Liver (tissue), 9 donors: ENCODE measurements around the gene BCAS4. TPM values are rescaled to one million over a fixed set of nuclear protein-coding genes. Genes with fewer than 3 reads are reported as not detected.

Experiments
- DNase-seq: peaks from one replicate; pipeline ENCODE4 v3.0.0-alpha.2; 2017; ENCODE audit warnings: low spot score
- H3K27ac ChIP-seq, 2 donors: one replicate each; pipeline ENCODE4 v1.7.0; 2013; ENCODE audit warnings: inconsistent platforms in 2 of 2, low read length in 2 of 2, control low read depth in 1 of 2, low read depth in 1 of 2, mild to moderate bottlenecking in 1 of 2
- H3K27me3 ChIP-seq, 4 donors: one replicate each; pipeline versions ENCODE4 v1.6.1 to v1.7.0; 2013; ENCODE audit warnings: low read length in 3 of 4, inconsistent platforms in 1 of 4, mild to moderate bottlenecking in 1 of 4, moderate library complexity in 1 of 4; ENCODE audit not compliant: control insufficient read depth in 4 of 4, insufficient read depth in 4 of 4
- H3K36me3 ChIP-seq, 4 donors: one replicate each; pipeline versions ENCODE4 v1.6.1 to v1.7.0; 2013; ENCODE audit warnings: low read length in 3 of 4, mild to moderate bottlenecking in 3 of 4, low read depth in 1 of 4, moderate library complexity in 1 of 4; ENCODE audit not compliant: control insufficient read depth in 4 of 4, insufficient read depth in 3 of 4
- H3K4me1 ChIP-seq, 4 donors: one replicate each; pipeline versions ENCODE4 v1.6.1 to v1.7.0; 2013; ENCODE audit warnings: low read length in 3 of 4, mild to moderate bottlenecking in 3 of 4, moderate library complexity in 1 of 4; ENCODE audit not compliant: control insufficient read depth in 4 of 4, insufficient read depth in 4 of 4
- H3K4me3 ChIP-seq, 3 donors: one replicate each; pipeline versions ENCODE4 v1.6.1 to v1.7.0; 2013; ENCODE audit warnings: low read length in 3 of 3, control low read depth in 1 of 3, low read depth in 1 of 3, mild to moderate bottlenecking in 1 of 3
- H3K9ac ChIP-seq, 2 donors: one replicate each; pipeline ENCODE4 v1.7.0; 2013; ENCODE audit warnings: low read length in 2 of 2, mild to moderate bottlenecking in 2 of 2, moderate library complexity in 2 of 2, control low read depth in 1 of 2, low read depth in 1 of 2
- H3K9me3 ChIP-seq, 4 donors: one replicate each; pipeline versions ENCODE4 v1.6.1 to v1.7.0; 2013; ENCODE audit warnings: low read length in 3 of 4; ENCODE audit not compliant: control insufficient read depth in 4 of 4
- EGR1 ChIP-seq, 2 donors: IDR thresholded peaks; 2 replicates each; pipeline ENCODE4 v1.6.1; 2016 to 2018; ENCODE audit warnings: antibody characterized with exemption in 2 of 2, low read depth in 2 of 2
- FOXA1 ChIP-seq: IDR thresholded peaks from 2 replicates; pipeline ENCODE4 v1.6.1; 2016; ENCODE audit warnings: antibody characterized with exemption
- FOXA2 ChIP-seq: IDR thresholded peaks from 2 replicates; pipeline ENCODE4 v1.6.1; 2016; ENCODE audit warnings: antibody characterized with exemption
- GABPA ChIP-seq, 2 donors: IDR thresholded peaks in 1 of 2; conservative IDR thresholded peaks in 1 of 2; 2 replicates each; pipeline ENCODE4 v1.6.1; 2016; ENCODE audit warnings: antibody characterized with exemption in 2 of 2, mild to moderate bottlenecking in 1 of 2, moderate library complexity in 1 of 2
- HNF4A ChIP-seq, 2 donors: conservative IDR thresholded peaks; 2 replicates each; pipeline ENCODE4 v1.6.1; 2016; ENCODE audit warnings: antibody characterized with exemption in 2 of 2, mild to moderate bottlenecking in 2 of 2
- HNF4G ChIP-seq: IDR thresholded peaks from 2 replicates; pipeline ENCODE4 v1.6.1; 2016; ENCODE audit warnings: antibody characterized with exemption
- JUND ChIP-seq, 2 donors: IDR thresholded peaks; 2 replicates each; pipeline ENCODE4 v1.6.1; 2016; ENCODE audit warnings: antibody characterized with exemption in 2 of 2
- NR2F2 ChIP-seq: IDR thresholded peaks from 2 replicates; pipeline ENCODE4 v1.6.1; 2016; ENCODE audit warnings: antibody characterized with exemption
- RAD21 ChIP-seq, 2 donors: IDR thresholded peaks; 2 replicates each; pipeline ENCODE4 v1.6.1; 2016; ENCODE audit warnings: antibody characterized with exemption in 2 of 2, mild to moderate bottlenecking in 2 of 2
- RXRA ChIP-seq, 2 donors: IDR thresholded peaks; 2 replicates each; pipeline ENCODE4 v1.6.1; 2017 to 2018; ENCODE audit warnings: antibody characterized with exemption in 2 of 2, mild to moderate bottlenecking in 1 of 2
- SP1 ChIP-seq: IDR thresholded peaks from 2 replicates; pipeline ENCODE4 v1.6.1; 2018; ENCODE audit warnings: antibody characterized with exemption, mild to moderate bottlenecking
- TAF1 ChIP-seq: conservative IDR thresholded peaks from 2 replicates; pipeline ENCODE4 v1.6.1; 2016; ENCODE audit warnings: antibody characterized with exemption, mild to moderate bottlenecking
- YY1 ChIP-seq: IDR thresholded peaks from 2 replicates; pipeline ENCODE4 v1.6.1; 2016; ENCODE audit warnings: antibody characterized with exemption, mild to moderate bottlenecking
- WGBS: extraction: QIAGEN DNeasy Blood & Tissue Kit; methylation state at CpG from one replicate; pipeline ENCODE4 v1.1.7; 2013; 5-methylcytosine and 5-hydroxymethylcytosine counted together
- polyA plus RNA-seq, 2 donors: library from polyadenylated mRNA; stranded (reverse) in 1 of 2; unstranded in 1 of 2; fragments of 200-250 nt in 1 of 2; fragments of >200 nt in 1 of 2; fragmentation: Nextera tagmentation in 1 of 2; extraction: Ambion mirVana in 1 of 2; gene quantifications; one replicate each; pipeline versions ENCODE4 v1.2.1 to v1.2.3, GENCODE V29; 2013 to 2015
- total RNA-seq, 2 donors: library from RNA; depleted of rRNA; stranded (reverse); fragments of >200 nt; gene quantifications; one replicate each; pipeline ENCODE4 v1.2.3, GENCODE V29; 2014
- TF ChIP-seq, protein P1 (sequence below): IDR thresholded peaks from 2 replicates; pipeline ENCODE4 v1.6.1; 2016; ENCODE audit warnings: antibody characterized with exemption, mild to moderate bottlenecking
- TF ChIP-seq, protein P2 (sequence below): IDR thresholded peaks from 2 replicates; pipeline ENCODE4 v1.6.1; 2016; ENCODE audit warnings: antibody characterized with exemption
- TF ChIP-seq, protein P3 (sequence below): IDR thresholded peaks from 2 replicates; pipeline ENCODE4 v1.6.1; 2016; ENCODE audit warnings: antibody characterized with exemption
- TF ChIP-seq, protein P4 (sequence below): fragments of 150-350 bp; IDR thresholded peaks from 2 replicates; pipeline ENCODE4 v1.5.1; 2017; ENCODE audit warnings: improper control_type of control experiment, low read depth, low read length; ENCODE audit not compliant: missing input control
- TF ChIP-seq, protein P5 (sequence below): IDR thresholded peaks from 2 replicates; pipeline ENCODE4 v1.6.1; 2016; ENCODE audit warnings: antibody characterized with exemption
- donor health status: healthy.
- donor health status: healthy.
- donor health status: healthy.
- donor health status: healthy.
- donor health status: healthy.

BCAS4 gene
- total and polyA plus RNA-seq, 4 donors, result 0.25 to 0.50 (median 0.47) TPM

DNA sequence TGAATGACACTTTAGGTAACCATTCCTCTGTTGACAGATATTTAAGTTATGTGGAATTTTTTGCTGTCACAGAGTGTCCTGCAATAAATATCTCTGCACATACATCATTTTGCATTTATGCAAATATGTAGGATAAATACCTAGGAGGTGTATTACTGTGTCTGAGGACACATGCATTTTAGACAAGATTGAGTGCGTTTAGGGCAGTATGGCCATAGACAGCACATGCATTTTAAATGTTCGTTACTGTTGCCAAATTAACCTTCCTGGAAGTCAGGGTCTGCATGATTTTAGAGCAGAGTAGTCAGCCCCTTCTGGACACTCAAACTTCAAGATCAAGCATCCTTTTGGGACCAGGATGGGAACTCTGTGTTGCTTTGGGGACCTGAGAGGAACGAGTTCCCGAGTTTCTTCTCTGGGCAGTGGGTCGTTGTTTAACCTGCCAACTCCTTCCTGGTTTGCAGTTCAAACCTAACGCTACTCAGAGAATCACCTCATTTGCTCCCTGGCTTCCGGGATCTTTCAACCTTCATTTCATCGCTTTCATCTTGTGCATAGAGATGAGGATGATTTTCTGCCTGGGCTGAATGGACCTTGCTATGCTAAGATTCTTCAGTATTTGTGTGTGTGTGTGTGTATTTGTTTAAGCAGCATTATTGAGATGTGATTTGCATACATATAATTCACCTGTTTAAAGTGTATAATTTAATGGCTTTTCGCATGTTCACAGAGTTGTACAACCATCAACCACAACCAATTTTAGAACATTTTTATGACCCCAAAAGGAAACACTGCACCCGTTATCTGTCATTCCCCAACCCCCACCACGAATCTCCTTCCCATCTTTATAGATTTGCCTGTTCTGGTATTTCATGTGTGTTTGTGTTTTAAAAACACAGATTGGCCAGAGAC lies 9.8 kb downstream of the BCAS4 start:
- no peak for DNase-seq
- no peak overlapping the region for H3K9ac ChIP-seq
- no peak for TF ChIP-seq HNF4A (conservative IDR thresholded peaks at IDR 0.05)
- no peaks in the 10 kb centered on the region for H3K4me1 ChIP-seq
- H3K27ac ChIP-seq, result no peak overlapping the region
- no peaks in the 10 kb centered on the region for H3K27me3 ChIP-seq
- WGBS, result 60% methylated on average over 11 of the region's 11 CpGs
- H3K36me3 ChIP-seq, result no peaks in the 10 kb centered on the region
- no peaks in the 10 kb centered on the region for H3K9me3 ChIP-seq
- no peak overlapping the region for H3K4me3 ChIP-seq

DNA sequence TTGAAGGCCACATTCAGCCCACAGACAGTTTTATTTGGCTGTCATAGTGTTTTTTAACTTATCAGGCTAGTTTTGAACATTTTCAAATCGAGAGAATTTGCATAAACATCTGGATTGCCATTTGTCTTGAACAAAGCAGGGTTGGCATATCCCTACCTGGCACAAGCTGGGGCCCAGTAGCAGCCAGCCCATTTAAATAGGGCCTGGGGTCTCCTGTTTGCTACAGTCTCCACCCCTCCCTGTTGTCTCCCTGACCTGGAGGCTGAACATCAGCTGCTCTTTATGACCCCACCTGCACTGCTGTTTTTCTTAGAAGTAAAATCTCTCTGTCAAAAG lies 10.5 kb downstream of the BCAS4 start:
- Histone ChIP-seq H3K27ac (no peak overlapping the region), H3K9me3 (no peaks in the 10 kb centered on the region), H3K4me1 (no peaks in the 10 kb centered on the region), H3K9ac (no peak overlapping the region), H3K36me3 (no peaks in the 10 kb centered on the region), H3K4me3 (no peak overlapping the region), H3K27me3 (no peaks in the 10 kb centered on the region)
- no peak for DNase-seq
- 63% methylated on average over 1 of the region's 1 CpG for WGBS
- TF ChIP-seq YY1, result no peak
- no peak for TF ChIP-seq HNF4G
- no peak for TF ChIP-seq RXRA (IDR thresholded peaks at IDR 0.05)
- TF ChIP-seq SP1, result no peak
- TF ChIP-seq, protein P1, sequence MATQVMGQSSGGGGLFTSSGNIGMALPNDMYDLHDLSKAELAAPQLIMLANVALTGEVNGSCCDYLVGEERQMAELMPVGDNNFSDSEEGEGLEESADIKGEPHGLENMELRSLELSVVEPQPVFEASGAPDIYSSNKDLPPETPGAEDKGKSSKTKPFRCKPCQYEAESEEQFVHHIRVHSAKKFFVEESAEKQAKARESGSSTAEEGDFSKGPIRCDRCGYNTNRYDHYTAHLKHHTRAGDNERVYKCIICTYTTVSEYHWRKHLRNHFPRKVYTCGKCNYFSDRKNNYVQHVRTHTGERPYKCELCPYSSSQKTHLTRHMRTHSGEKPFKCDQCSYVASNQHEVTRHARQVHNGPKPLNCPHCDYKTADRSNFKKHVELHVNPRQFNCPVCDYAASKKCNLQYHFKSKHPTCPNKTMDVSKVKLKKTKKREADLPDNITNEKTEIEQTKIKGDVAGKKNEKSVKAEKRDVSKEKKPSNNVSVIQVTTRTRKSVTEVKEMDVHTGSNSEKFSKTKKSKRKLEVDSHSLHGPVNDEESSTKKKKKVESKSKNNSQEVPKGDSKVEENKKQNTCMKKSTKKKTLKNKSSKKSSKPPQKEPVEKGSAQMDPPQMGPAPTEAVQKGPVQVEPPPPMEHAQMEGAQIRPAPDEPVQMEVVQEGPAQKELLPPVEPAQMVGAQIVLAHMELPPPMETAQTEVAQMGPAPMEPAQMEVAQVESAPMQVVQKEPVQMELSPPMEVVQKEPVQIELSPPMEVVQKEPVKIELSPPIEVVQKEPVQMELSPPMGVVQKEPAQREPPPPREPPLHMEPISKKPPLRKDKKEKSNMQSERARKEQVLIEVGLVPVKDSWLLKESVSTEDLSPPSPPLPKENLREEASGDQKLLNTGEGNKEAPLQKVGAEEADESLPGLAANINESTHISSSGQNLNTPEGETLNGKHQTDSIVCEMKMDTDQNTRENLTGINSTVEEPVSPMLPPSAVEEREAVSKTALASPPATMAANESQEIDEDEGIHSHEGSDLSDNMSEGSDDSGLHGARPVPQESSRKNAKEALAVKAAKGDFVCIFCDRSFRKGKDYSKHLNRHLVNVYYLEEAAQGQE, result no peak
- TF ChIP-seq, protein P2, sequence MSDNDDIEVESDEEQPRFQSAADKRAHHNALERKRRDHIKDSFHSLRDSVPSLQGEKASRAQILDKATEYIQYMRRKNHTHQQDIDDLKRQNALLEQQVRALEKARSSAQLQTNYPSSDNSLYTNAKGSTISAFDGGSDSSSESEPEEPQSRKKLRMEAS, result no peak
- TF ChIP-seq HNF4A (conservative IDR thresholded peaks at IDR 0.05), result no peak
- no peak for TF ChIP-seq EGR1 (IDR thresholded peaks at IDR 0.05; ENCODE audit: low read depth in 2 of 2)
- TF ChIP-seq RAD21 (IDR thresholded peaks at IDR 0.05), result no peak
- TF ChIP-seq, protein P3, sequence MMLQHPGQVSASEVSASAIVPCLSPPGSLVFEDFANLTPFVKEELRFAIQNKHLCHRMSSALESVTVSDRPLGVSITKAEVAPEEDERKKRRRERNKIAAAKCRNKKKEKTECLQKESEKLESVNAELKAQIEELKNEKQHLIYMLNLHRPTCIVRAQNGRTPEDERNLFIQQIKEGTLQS, result no peak
- no peak for TF ChIP-seq JUND (IDR thresholded peaks at IDR 0.05)
- no peak for TF ChIP-seq NR2F2
- TF ChIP-seq, protein P4, sequence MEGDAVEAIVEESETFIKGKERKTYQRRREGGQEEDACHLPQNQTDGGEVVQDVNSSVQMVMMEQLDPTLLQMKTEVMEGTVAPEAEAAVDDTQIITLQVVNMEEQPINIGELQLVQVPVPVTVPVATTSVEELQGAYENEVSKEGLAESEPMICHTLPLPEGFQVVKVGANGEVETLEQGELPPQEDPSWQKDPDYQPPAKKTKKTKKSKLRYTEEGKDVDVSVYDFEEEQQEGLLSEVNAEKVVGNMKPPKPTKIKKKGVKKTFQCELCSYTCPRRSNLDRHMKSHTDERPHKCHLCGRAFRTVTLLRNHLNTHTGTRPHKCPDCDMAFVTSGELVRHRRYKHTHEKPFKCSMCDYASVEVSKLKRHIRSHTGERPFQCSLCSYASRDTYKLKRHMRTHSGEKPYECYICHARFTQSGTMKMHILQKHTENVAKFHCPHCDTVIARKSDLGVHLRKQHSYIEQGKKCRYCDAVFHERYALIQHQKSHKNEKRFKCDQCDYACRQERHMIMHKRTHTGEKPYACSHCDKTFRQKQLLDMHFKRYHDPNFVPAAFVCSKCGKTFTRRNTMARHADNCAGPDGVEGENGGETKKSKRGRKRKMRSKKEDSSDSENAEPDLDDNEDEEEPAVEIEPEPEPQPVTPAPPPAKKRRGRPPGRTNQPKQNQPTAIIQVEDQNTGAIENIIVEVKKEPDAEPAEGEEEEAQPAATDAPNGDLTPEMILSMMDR, result no peak
- TF ChIP-seq, protein P5, sequence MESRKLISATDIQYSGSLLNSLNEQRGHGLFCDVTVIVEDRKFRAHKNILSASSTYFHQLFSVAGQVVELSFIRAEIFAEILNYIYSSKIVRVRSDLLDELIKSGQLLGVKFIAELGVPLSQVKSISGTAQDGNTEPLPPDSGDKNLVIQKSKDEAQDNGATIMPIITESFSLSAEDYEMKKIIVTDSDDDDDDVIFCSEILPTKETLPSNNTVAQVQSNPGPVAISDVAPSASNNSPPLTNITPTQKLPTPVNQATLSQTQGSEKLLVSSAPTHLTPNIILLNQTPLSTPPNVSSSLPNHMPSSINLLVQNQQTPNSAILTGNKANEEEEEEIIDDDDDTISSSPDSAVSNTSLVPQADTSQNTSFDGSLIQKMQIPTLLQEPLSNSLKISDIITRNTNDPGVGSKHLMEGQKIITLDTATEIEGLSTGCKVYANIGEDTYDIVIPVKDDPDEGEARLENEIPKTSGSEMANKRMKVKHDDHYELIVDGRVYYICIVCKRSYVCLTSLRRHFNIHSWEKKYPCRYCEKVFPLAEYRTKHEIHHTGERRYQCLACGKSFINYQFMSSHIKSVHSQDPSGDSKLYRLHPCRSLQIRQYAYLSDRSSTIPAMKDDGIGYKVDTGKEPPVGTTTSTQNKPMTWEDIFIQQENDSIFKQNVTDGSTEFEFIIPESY, result no peak
- TF ChIP-seq FOXA2, result no peak
- no peak for TF ChIP-seq TAF1
- no peak for TF ChIP-seq GABPA (IDR thresholded peaks at IDR 0.05 in 1 of 2, conservative IDR thresholded peaks at IDR 0.05 in 1 of 2)
- no peak for TF ChIP-seq FOXA1
